Measurements from ENCODE around the gene TNFAIP3.

The TNFAIP3 gene

DNA sequence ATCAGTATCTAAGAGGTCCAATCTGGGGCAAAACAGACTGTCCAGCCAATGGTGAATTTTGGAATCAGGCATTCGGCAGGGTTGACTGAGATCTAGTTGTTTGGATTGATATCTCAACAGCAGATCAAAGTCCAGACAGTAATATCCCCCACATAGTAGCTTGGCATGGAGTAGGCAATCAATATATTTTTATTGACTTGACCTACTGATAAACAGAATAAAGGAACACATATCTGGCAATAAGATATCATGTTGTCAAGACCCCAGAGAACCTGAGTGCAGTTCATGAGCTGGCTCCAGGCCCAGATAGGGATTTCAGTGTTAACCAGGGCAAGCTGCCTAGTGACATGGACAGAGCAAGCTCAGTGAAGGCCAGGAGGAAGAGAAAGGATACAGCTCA, 34.4 kb downstream of the TNFAIP3 start:
- Histone ChIP-seq H3K27me3 (ENCODE audit: insufficient read depth, low read depth, severe bottlenecking) (no peaks in the 10 kb centered on the region), H3K4me3 (ENCODE audit: low read depth, low read length) (no peak overlapping the region), H3K9me3 (ENCODE audit: severe bottlenecking) (no peaks in the 10 kb centered on the region), H3K36me3 (no peaks in the 10 kb centered on the region), H3K27ac (no peak overlapping the region)
- TF ChIP-seq, protein P1, sequence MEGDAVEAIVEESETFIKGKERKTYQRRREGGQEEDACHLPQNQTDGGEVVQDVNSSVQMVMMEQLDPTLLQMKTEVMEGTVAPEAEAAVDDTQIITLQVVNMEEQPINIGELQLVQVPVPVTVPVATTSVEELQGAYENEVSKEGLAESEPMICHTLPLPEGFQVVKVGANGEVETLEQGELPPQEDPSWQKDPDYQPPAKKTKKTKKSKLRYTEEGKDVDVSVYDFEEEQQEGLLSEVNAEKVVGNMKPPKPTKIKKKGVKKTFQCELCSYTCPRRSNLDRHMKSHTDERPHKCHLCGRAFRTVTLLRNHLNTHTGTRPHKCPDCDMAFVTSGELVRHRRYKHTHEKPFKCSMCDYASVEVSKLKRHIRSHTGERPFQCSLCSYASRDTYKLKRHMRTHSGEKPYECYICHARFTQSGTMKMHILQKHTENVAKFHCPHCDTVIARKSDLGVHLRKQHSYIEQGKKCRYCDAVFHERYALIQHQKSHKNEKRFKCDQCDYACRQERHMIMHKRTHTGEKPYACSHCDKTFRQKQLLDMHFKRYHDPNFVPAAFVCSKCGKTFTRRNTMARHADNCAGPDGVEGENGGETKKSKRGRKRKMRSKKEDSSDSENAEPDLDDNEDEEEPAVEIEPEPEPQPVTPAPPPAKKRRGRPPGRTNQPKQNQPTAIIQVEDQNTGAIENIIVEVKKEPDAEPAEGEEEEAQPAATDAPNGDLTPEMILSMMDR (IDR thresholded peaks at IDR 0.05; ENCODE audit: low read depth, low read length), result no peak
- DNase-seq, result no peak

DNA sequence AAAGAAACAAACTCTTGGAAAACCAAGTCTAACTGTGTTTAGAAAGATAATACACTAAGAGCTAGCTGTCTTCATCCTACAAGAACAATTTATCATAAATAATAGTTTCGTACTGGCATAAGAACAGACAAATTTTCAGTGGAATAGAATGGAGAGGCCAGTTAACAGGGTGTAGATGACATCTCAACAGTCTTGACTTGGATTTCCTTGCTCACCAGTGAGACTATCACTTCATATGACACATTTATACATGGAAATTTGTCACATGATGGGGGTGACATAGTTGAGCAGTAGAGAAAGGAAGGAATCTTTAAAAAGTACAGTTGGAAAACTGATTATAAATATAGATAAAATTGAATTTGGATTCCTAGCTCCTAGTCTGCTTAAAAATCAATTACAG, 35.6 kb downstream of the TNFAIP3 start:
- Histone ChIP-seq H3K36me3 (no peaks in the 10 kb centered on the region), H3K27me3 (ENCODE audit: insufficient read depth, low read depth, severe bottlenecking) (no peaks in the 10 kb centered on the region), H3K4me3 (ENCODE audit: low read depth, low read length) (no peak overlapping the region), H3K9me3 (ENCODE audit: severe bottlenecking) (no peaks in the 10 kb centered on the region), H3K27ac (no peak overlapping the region)
- DNase-seq, result no peak
- TF ChIP-seq, protein P1 (IDR thresholded peaks at IDR 0.05; ENCODE audit: low read depth, low read length), result no peak

DNA sequence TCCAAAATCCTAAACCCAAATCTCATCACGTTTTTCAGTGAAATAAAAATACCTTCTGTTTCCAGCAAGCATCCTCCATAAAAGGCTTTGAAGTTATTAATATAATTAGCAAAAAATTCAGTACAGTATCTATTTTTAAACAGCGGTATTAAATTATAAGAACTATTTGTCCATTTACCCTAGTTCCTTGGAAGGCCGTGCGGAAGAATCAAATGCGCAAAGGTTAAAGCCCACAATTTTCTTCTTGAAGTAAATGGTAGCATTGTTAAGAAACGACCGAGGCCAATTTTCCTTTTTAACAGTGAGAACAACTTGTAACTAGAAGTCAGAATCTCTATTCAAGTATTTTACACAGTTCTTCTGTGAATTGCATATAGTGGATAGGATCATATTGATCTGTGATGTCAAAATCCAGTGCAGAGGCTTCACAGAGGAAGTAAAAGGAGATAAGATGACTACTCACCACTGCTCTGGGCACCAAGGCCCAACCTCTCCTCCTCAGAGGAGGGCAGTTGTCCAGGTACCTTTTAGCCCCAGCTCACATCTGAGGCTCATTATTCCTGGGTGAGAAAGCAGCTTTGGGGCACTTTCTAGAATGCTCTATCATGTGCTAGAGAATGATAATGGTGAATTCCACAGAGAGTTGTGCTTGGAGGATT, 36.3 kb downstream of the TNFAIP3 start:
- Histone ChIP-seq H3K36me3 (no peaks in the 10 kb centered on the region), H3K9me3 (ENCODE audit: severe bottlenecking) (no peaks in the 10 kb centered on the region), H3K27me3 (ENCODE audit: insufficient read depth, low read depth, severe bottlenecking) (no peaks in the 10 kb centered on the region), H3K4me3 (ENCODE audit: low read depth, low read length) (no peak overlapping the region), H3K27ac (no peak overlapping the region)
- TF ChIP-seq, protein P1 (IDR thresholded peaks at IDR 0.05; ENCODE audit: low read depth, low read length), result no peak
- no peak for DNase-seq

DNA sequence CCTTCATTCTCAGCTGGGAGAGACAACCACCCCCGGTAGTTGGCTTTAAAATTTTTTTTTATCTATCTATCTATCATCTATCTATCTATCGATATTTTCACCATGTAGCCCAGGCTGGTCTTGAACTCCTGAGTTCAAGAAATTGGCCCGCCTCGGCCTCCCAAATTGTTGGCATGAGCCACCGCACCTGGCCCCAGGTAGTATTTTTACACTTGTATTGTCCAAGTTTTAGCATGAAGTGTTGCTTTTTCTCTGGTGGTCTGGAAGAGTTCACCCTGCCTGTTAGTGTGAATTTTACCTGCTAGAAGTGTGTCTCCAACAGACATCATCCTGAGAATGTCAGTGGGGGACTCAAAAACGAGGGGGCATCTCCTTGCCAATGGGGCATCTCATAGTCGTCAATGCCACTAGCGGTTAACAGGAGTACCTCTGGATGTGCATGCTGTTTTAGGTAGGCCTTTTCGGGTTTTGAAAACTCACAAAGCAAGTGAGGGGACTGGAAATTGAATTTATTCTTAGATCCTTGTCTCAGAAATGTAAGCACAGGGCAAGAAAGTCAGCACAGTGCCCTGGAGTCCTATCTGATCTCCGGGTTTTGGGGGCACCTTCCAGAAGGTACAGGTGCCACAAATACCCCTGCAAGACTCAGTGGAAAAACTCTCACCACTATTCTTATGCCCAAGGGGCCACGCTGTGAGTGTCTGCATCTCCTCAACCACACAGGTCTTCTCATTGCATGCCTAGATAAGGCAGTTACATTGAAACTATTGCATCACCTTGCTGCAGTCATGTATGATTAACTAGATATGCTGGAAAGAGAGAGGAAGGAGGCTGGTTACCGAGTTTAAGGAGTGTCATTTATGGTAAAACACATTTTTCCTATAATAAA, 37.1 kb downstream of the TNFAIP3 start:
- H3K27me3 ChIP-seq (ENCODE audit: insufficient read depth, low read depth, severe bottlenecking), result no peaks in the 10 kb centered on the region
- H3K4me3 ChIP-seq (ENCODE audit: low read depth, low read length), result no peak overlapping the region
- no peaks in the 10 kb centered on the region for H3K36me3 ChIP-seq
- no peak overlapping the region; the same call in 1 of the 2 replicates for H3K27ac ChIP-seq
- H3K9me3 ChIP-seq (ENCODE audit: severe bottlenecking), result no peaks in the 10 kb centered on the region
- TF ChIP-seq, protein P1 (IDR thresholded peaks at IDR 0.05; ENCODE audit: low read depth, low read length), result no peak
- DNase-seq, result no peak

DNA sequence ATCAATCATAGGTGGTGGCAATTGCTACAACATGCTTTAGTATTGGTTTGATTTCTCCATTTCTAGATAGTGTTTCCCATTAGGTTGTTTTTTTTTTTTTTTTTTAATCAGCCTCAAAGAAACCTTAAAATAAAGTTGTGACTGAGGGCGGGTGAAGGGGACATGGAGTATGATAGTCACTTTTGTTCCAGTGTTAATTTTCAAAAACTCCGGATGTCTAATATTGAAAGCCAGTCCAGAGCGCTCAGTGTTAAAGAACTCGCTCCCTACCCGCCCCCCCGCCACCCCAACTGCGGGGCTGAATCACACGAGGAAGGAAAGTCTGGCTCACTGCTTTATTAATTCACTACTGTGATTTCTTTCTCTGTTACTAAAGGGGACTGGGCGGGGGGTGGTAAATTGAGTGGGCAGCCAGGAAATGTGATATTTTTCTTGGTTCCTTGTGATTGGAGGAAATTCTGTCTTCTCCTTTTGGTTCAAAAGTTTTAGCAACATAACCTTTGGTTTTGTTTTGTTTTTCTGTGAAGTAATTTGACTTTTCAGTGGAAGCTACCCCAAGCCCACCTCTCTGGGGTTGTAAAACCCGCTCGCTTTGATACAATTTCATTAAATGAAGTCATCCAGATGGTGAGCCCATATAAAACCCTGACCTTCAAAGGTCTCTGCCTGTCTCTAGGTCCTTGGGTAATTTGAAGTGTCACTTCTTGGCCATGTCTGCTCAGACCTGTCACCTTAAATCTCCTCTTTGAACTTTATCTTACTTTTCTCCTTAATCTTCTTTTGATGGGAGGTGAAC, 38.0 kb downstream of the TNFAIP3 start:
- DNase-seq, result no peak
- H3K4me3 ChIP-seq (ENCODE audit: low read depth, low read length), result no peak overlapping the region
- TF ChIP-seq, protein P1 (IDR thresholded peaks at IDR 0.05; ENCODE audit: low read depth, low read length), result no peak
- no peaks in the 10 kb centered on the region for H3K9me3 ChIP-seq (ENCODE audit: severe bottlenecking)
- H3K36me3 ChIP-seq, result no peaks in the 10 kb centered on the region
- H3K27ac ChIP-seq, result peak overlapping the region; percentile 50; the same call in 1 of the 2 replicates
- no peaks in the 10 kb centered on the region for H3K27me3 ChIP-seq (ENCODE audit: insufficient read depth, low read depth, severe bottlenecking)
